Panc1 (cell line): ENCODE results near the gene CENPU. TPM values are rescaled to one million over a fixed set of nuclear protein-coding genes. Genes with fewer than 3 reads are reported as not detected.

ENCODE experiments used
- ATAC-seq: fragments of 200-7000 bp; cut with Tn5 transposase; 2 replicates; pipeline ENCODE4 v1.9.1; 2020; ENCODE audit warnings: mild to moderate bottlenecking, moderate library complexity
- BruUV-seq: library from RNA; stranded (reverse); fragments of 400-500 nt; replicated peaks from 2 replicates; lab custom pipeline; 2021; lab: Mats Ljungman, UMichigan
- CTCF ChIA-PET: fragments of 300-600 bp; sonication (Branson Sonifier 250); formaldehyde crosslinking; loops from one replicate; lab custom pipeline; 2022; ENCODE audit warnings: antibody characterized with exemption; lab: Charles Lee
- POLR2A ChIA-PET: fragments of 300-600 bp; sonication (Branson Sonifier 250); formaldehyde crosslinking; loops from one replicate; lab custom pipeline; 2022; ENCODE audit warnings: antibody characterized with exemption; lab: Charles Lee
- DNase-seq: peaks from one replicate; pipeline ENCODE4 v3.0.0-alpha.2; 2010; ENCODE audit warnings: low read depth, low spot score
- H3K27ac ChIP-seq: 2 replicates; pipeline ENCODE4 v1.5.1; 2011; ENCODE audit warnings: mild to moderate bottlenecking, low read length, inconsistent platforms
- H3K27me3 ChIP-seq: fragments of 200-500 bp; sonication (Bioruptor generic); 2 replicates; pipeline ENCODE4 v1.6.0; 2014; ENCODE audit warnings: low read length, inconsistent platforms; ENCODE audit not compliant: control insufficient read depth, insufficient read depth
- H3K36me3 ChIP-seq: fragments of 200-500 bp; sonication (Bioruptor generic); 2 replicates; pipeline ENCODE4 v1.5.1; 2014; ENCODE audit warnings: inconsistent platforms, mild to moderate bottlenecking, low read length, moderate library complexity; ENCODE audit not compliant: control insufficient read depth, insufficient read depth
- H3K4me1 ChIP-seq: 2 replicates; pipeline ENCODE4 v1.5.1; 2011; ENCODE audit warnings: inconsistent platforms, mild to moderate bottlenecking, low read length, moderate library complexity; ENCODE audit not compliant: control insufficient read depth, insufficient read depth
- H3K4me3 ChIP-seq, 2 experiments: 2 replicates each; pipeline ENCODE4 v1.5.1; 2011 to 2012; ENCODE audit warnings: low read depth in 2 of 2, low read length in 2 of 2, mild to moderate bottlenecking in 2 of 2, inconsistent platforms in 1 of 2, moderate library complexity in 1 of 2
- H3K9me3 ChIP-seq: fragments of 200-500 bp; sonication (Bioruptor generic); 2 replicates; pipeline ENCODE4 v1.5.1; 2014; ENCODE audit warnings: low read depth, mild to moderate bottlenecking, inconsistent platforms, low read length, moderate library complexity; ENCODE audit not compliant: control insufficient read depth, insufficient read depth
- CTCF ChIP-seq: fragments of 450-650 bp; IDR thresholded peaks from 2 replicates; pipeline ENCODE4 v1.5.1; 2017; ENCODE audit warnings: mild to moderate bottlenecking
- POLR2AphosphoS5 ChIP-seq: IDR thresholded peaks from 2 replicates; pipeline ENCODE4 v1.6.1; 2012; ENCODE audit warnings: mild to moderate bottlenecking, low read depth, low read length, moderate library complexity
- REST ChIP-seq, 2 experiments: IDR thresholded peaks; 2 replicates each; pipeline ENCODE4 v1.6.1; 2011 to 2012; ENCODE audit warnings: low read depth in 2 of 2, control low read depth in 1 of 2, low read length in 1 of 2, mild to moderate bottlenecking in 1 of 2, moderate library complexity in 1 of 2; ENCODE audit not compliant: insufficient read depth in 1 of 2
- SIN3A ChIP-seq: IDR thresholded peaks from 2 replicates; pipeline ENCODE4 v1.6.1; 2012; ENCODE audit warnings: low read depth, mild to moderate bottlenecking, low read length, moderate library complexity, borderline replicate concordance; ENCODE audit not compliant: insufficient read depth
- TCF7L2 ChIP-seq: IDR thresholded peaks from 2 replicates; pipeline ENCODE4 v1.6.1; 2011; ENCODE audit warnings: mild to moderate bottlenecking, low read depth, low read length, inconsistent platforms
- in situ Hi-C: cut with HindIII; loops from 2 replicates; pipeline ENCODE4 v1.10.0; 2016; ENCODE audit warnings: low sequenced_read_pairs, low pct_unique_long_range_greater_than_20kb
- intact Hi-C: fragments of 100-400 bp; cut with micrococcal nuclease; formaldehyde crosslinking; loops from one replicate; pipeline ENCODE4 v1.10.0; 2022; ENCODE audit not compliant: unreplicated experiment
- total RNA-seq: library from RNA; stranded (reverse); gene quantifications from one replicate; pipeline ENCODE4 v1.2.1, GENCODE V29; 2021; ENCODE audit not compliant: unreplicated experiment

CENPU gene
- total RNA-seq, 1 experiment from 2014 or later, result 16.6 TPM

GRCh38 chr4:184729946-184730345 is 4.0 kb downstream of the CENPU start:
- ATAC-seq (no peak), DNase-seq (no peak)
- no peaks in the 10 kb centered on the region for H3K27me3 ChIP-seq
- H3K36me3 ChIP-seq, result peaks cover 2% of the 10 kb centered on the region; the same call in 1 of the 2 replicates
- TF ChIP-seq POLR2AphosphoS5 (no peak), REST (IDR thresholded peaks at IDR 0.05; ENCODE audit: insufficient read depth in 1 of 2, low read depth in 2 of 2, low read length in 1 of 2) (no peak), CTCF (no peak)
- H3K4me1 ChIP-seq, result peaks cover 2% of the 10 kb centered on the region
- no peaks in the 10 kb centered on the region for H3K9me3 ChIP-seq
- H3K27ac ChIP-seq, result peak overlapping the region; percentile 23; the same call in 1 of the 2 replicates
- in situ Hi-C loops (no loop called here), intact Hi-C loops (no loop called here)
- H3K4me3 ChIP-seq, result no peak overlapping the region
- POLR2A ChIA-PET, result no interaction called here
- no TSS peak for BruUV-seq
- CTCF ChIA-PET, result no interaction called here

GRCh38 chr4:184728858-184729257 is 5.0 kb downstream of the CENPU start:
- POLR2A ChIA-PET, result no interaction called here
- Histone ChIP-seq H3K4me3 (no peak overlapping the region), H3K27me3 (no peaks in the 10 kb centered on the region), H3K27ac (no peak overlapping the region), H3K4me1 (peaks cover 2% of the 10 kb centered on the region), H3K36me3 (peaks cover 8% of the 10 kb centered on the region; the same call in 1 of the 2 replicates), H3K9me3 (no peaks in the 10 kb centered on the region)
- intact Hi-C loops, result no loop called here
- no peak for TF ChIP-seq CTCF
- no peak for TF ChIP-seq TCF7L2
- no peak for TF ChIP-seq REST (IDR thresholded peaks at IDR 0.05; ENCODE audit: insufficient read depth in 1 of 2, low read depth in 2 of 2, low read length in 1 of 2)
- TF ChIP-seq POLR2AphosphoS5, result no peak
- no peak for TF ChIP-seq SIN3A
- CTCF ChIA-PET, result no interaction called here
- no TSS peak for BruUV-seq
- DNase-seq, result no peak
- ATAC-seq, result no peak
- in situ Hi-C loops, result no loop called here
